ENCODE data around the gene NBEA.
"Not testable (repeated sequence)": the region's sequence is repeated elsewhere in the genome, so short reads cannot be mapped to it uniquely, and the experiment has no call there.

NBEA gene

GRCh38 chr13:35672611-35673010, 730.5 kb downstream of the NBEA start:
- DNase-seq (ENCODE audit: low read depth): peak; percentile 61

- no peak for DNase-seq (ENCODE audit: low read depth)
Observed at GRCh38 chr13:35675651-35676050, 733.6 kb downstream of the NBEA start.

- not testable (repeated sequence) for DNase-seq (ENCODE audit: low read depth)
Observed at GRCh38 chr13:35677863-35678262, 735.8 kb downstream of the NBEA start.

- DNase-seq (ENCODE audit: low read depth): no peak
Observed at GRCh38 chr13:35681685-35682084, 739.6 kb downstream of the NBEA start.

- DNase-seq (ENCODE audit: low read depth): no peak
Observed at GRCh38 chr13:35684432-35684831, 742.4 kb downstream of the NBEA start.

GRCh38 chr13:35687336-35687735, 745.3 kb downstream of the NBEA start:
- DNase-seq (ENCODE audit: low read depth): no peak

GRCh38 chr13:35690581-35691207, 748.6 kb downstream of the NBEA start:
- DNase-seq (ENCODE audit: low read depth): no peak

- DNase-seq (ENCODE audit: low read depth): no peak
Observed at GRCh38 chr13:35693134-35693784, 751.2 kb downstream of the NBEA start.

GRCh38 chr13:35694031-35694430, 752.0 kb downstream of the NBEA start:
- DNase-seq (ENCODE audit: low read depth): no peak

GRCh38 chr13:35694549-35695447, 752.7 kb downstream of the NBEA start:
- no peak for DNase-seq (ENCODE audit: low read depth)

GRCh38 chr13:35695448-35695770, 753.3 kb downstream of the NBEA start:
- DNase-seq (ENCODE audit: low read depth): no peak

- DNase-seq (ENCODE audit: low read depth): no peak
Observed at GRCh38 chr13:35697186-35697730, 755.2 kb downstream of the NBEA start.

- DNase-seq (ENCODE audit: low read depth): no peak
Observed at GRCh38 chr13:35698911-35699576, 757.0 kb downstream of the NBEA start.

- peak; percentile 84 for DNase-seq (ENCODE audit: low read depth)
Observed at GRCh38 chr13:35699825-35700510, 757.9 kb downstream of the NBEA start.

GRCh38 chr13:35700671-35701070, 758.6 kb downstream of the NBEA start:
- DNase-seq (ENCODE audit: low read depth): no peak

- DNase-seq (ENCODE audit: low read depth): no peak
Observed at GRCh38 chr13:35702316-35702715, 760.2 kb downstream of the NBEA start.

GRCh38 chr13:35703061-35703460, 761.0 kb downstream of the NBEA start:
- DNase-seq (ENCODE audit: low read depth): no peak

GRCh38 chr13:35704331-35704730, 762.3 kb downstream of the NBEA start:
- DNase-seq (ENCODE audit: low read depth): no peak

- no peak for DNase-seq (ENCODE audit: low read depth)
Observed at GRCh38 chr13:35706281-35706680, 764.2 kb downstream of the NBEA start.

- no peak for DNase-seq (ENCODE audit: low read depth)
Observed at GRCh38 chr13:35706721-35707120, 764.7 kb downstream of the NBEA start.

GRCh38 chr13:35711909-35712308, 769.8 kb downstream of the NBEA start:
- DNase-seq (ENCODE audit: low read depth): no peak
